Measurements from ENCODE around the gene FSTL1. TPM values are rescaled to one million over a fixed set of nuclear protein-coding genes. Genes with fewer than 3 reads are reported as not detected.

Gene FSTL1
- total and polyA plus RNA-seq, 5 experiments from 2014 or later: 0.23 to 0.82 (median 0.51) TPM; not detected in 1

- POLR2A ChIA-PET: no interaction called here
- Mint-ChIP-seq H3K4me3 (no peak overlapping the region), H3K27me3 (peaks cover 0 to 13% (median 0%) of the 10 kb centered on the region in 5 donors), H3K36me3 (peaks cover 0 to under 1% (median 0%) of the 10 kb centered on the region in 3 donors), H3K4me1 (peaks cover 11 to 21% (median 17%) of the 10 kb centered on the region in 4 donors), H3K9me3 (no peaks in the 10 kb centered on the region), H3K27ac (peak overlapping the region in 1 of 10 donors; percentile 65)
- DNase-seq: no peak
- no peak for ATAC-seq
Measured at GRCh38 chr3:120352017-120352416, 98.8 kb downstream of the FSTL1 start.

- DNase-seq: no peak
- Mint-ChIP-seq H3K9me3 (no peaks in the 10 kb centered on the region), H3K27ac (peak overlapping the region in 5 of 10 donors; percentile 38 to 96 (median 91)), H3K36me3 (peaks cover 0 to 9% (median 0%) of the 10 kb centered on the region in 3 donors), H3K4me1 (peaks cover 16 to 36% (median 33%) of the 10 kb centered on the region in 4 donors), H3K27me3 (peaks cover 0 to 11% (median 0%) of the 10 kb centered on the region in 5 donors), H3K4me3 (peak overlapping the region in 8 of 10 donors; percentile 30 to 97 (median 94))
- POLR2A ChIA-PET: interaction anchor here (0.9 to 2.8 kb wide), 5 partner anchors 18 to 392 kb away, joined by 3 to 52 read pairs (median 9); partner anchors contain the start of genes GSK3B, GTF2E1 and RABL3
- no peak for ATAC-seq
Measured at GRCh38 chr3:120350401-120350941, 100.3 kb downstream of the FSTL1 start.

- H3K9me3 Mint-ChIP-seq: no peaks in the 10 kb centered on the region
- peaks cover 19 to 43% (median 39%) of the 10 kb centered on the region in 4 donors for H3K4me1 Mint-ChIP-seq
- peak overlapping the region; percentile 82 to 97 (median 96) for H3K27ac Mint-ChIP-seq
- ATAC-seq: no peak
- peaks cover 0 to 9% (median 0%) of the 10 kb centered on the region in 3 donors for H3K36me3 Mint-ChIP-seq
- peaks cover 0 to 6% (median 0%) of the 10 kb centered on the region in 5 donors for H3K27me3 Mint-ChIP-seq
- POLR2A ChIA-PET: interaction anchor here (0.9 to 2.8 kb wide), 7 partner anchors 9 to 393 kb away, joined by 3 to 52 read pairs (median 10); partner anchors contain the start of genes GSK3B, GTF2E1, NDUFB4 and RABL3
- no peak for DNase-seq
- peak overlapping the region; percentile 88 to 97 (median 94) for H3K4me3 Mint-ChIP-seq
Measured at GRCh38 chr3:120349855-120350125, 101.0 kb downstream of the FSTL1 start.

- peak within 1 kb of the TSS; percentile 82 to 97 (median 96) for H3K27ac Mint-ChIP-seq
- H3K9me3 Mint-ChIP-seq: no peaks in the 10 kb centered on the region
- POLR2A ChIA-PET: interaction anchor here (0.9 to 2.8 kb wide), 14 partner anchors 9 to 1108 kb away, joined by 3 to 52 read pairs (median 8); partner anchors contain the start of genes B4GALT4, GSK3B, GTF2E1 and NDUFB4
- peak within 1 kb of the TSS; percentile 88 to 97 (median 94) for H3K4me3 Mint-ChIP-seq
- ATAC-seq (peak; percentile 90), DNase-seq (peak; percentile 81 to 94 (median 89))
- H3K36me3 Mint-ChIP-seq: peaks cover 0 to 12% (median 0%) of the 10 kb centered on the region in 3 donors
- peaks cover 24 to 49% (median 45%) of the 10 kb centered on the region in 4 donors for H3K4me1 Mint-ChIP-seq
- H3K27me3 Mint-ChIP-seq: peaks cover 0 to 5% (median 0%) of the 10 kb centered on the region in 5 donors
Measured at GRCh38 chr3:120348991-120349854, 101.6 kb downstream of the FSTL1 start, which contains the start of gene LRRC58. LRRC58 (minus strand) TSS chr3:120349354; CDS start chr3:120349243, 111 bp downstream.

GRCh38 chr3:120348065-120348990, 102.5 kb downstream of the FSTL1 start:
- DNase-seq (peak; percentile 14 to 75 (median 52)), ATAC-seq (peak; percentile 62 to 66)
- Mint-ChIP-seq H3K27me3 (no peaks in the 10 kb centered on the region), H3K9me3 (no peaks in the 10 kb centered on the region), H3K4me1 (peaks cover 28 to 55% (median 52%) of the 10 kb centered on the region in 4 donors), H3K4me3 (peak overlapping the region; percentile 88 to 97 (median 94)), H3K36me3 (peaks cover 0 to 20% (median 0%) of the 10 kb centered on the region in 3 donors), H3K27ac (peak overlapping the region; percentile 71 to 96 (median 90))
- POLR2A ChIA-PET: interaction anchor here (1.0 to 2.8 kb wide), 13 partner anchors 8 to 1107 kb away, joined by 3 to 52 read pairs (median 9); partner anchors contain the start of genes B4GALT4, GSK3B, GTF2E1 and NDUFB4

GRCh38 chr3:120344349-120344748, 106.4 kb downstream of the FSTL1 start:
- DNase-seq (peak in 3 of 10 donors; percentile 42 to 47 (median 46)), ATAC-seq (no peak)
- POLR2A ChIA-PET: no interaction called here
- H3K4me1 Mint-ChIP-seq: peaks cover 29 to 62% (median 58%) of the 10 kb centered on the region in 4 donors
- H3K36me3 Mint-ChIP-seq: peaks cover 2 to 42% (median 15%) of the 10 kb centered on the region in 3 donors
- peaks cover 0 to 9% (median 3%) of the 10 kb centered on the region in 9 donors for H3K9me3 Mint-ChIP-seq
- no peaks in the 10 kb centered on the region for H3K27me3 Mint-ChIP-seq
- H3K27ac Mint-ChIP-seq: peak overlapping the region in 6 of 10 donors; percentile 32 to 74 (median 65)
- H3K4me3 Mint-ChIP-seq: peak overlapping the region in 7 of 10 donors; percentile 26 to 69 (median 56)

Other genes with a start within 250 kb of the FSTL1 start
- not detected for gene GPR156, start 165.8 kb downstream of the FSTL1 start, total RNA-seq
- not detected for gene GPR156, start 165.8 kb downstream of the FSTL1 start, polyA plus RNA-seq
- gene LRRC58, start 101.6 kb downstream of the FSTL1 start, total RNA-seq: 10 to 100 TPM; 19.8 to 20.3 TPM
- 1 to 10 TPM; 8.1 to 8.7 (median 8.5) TPM for gene LRRC58, start 101.6 kb downstream of the FSTL1 start, polyA plus RNA-seq
- gene NDUFB4, start 145.3 kb upstream of the FSTL1 start, total RNA-seq: 100 to 1,000 TPM in 1 of 2 experiments, 10 to 100 TPM in 1; 87.5 to 107 TPM
- gene NDUFB4, start 145.3 kb upstream of the FSTL1 start, polyA plus RNA-seq: 100 to 1,000 TPM; 249 to 277 (median 277) TPM
- 1 to 10 TPM; 3.8 to 5.5 TPM for gene HGD, start 231.2 kb upstream of the FSTL1 start, total RNA-seq
- not detected for gene HGD, start 231.2 kb upstream of the FSTL1 start, polyA plus RNA-seq